Kidney epithelial cell (primary cell): ENCODE data around the gene ANKRD9. TPM values are rescaled to one million over a fixed set of nuclear protein-coding genes. Genes with fewer than 3 reads are reported as not detected.
"Not testable (repeated sequence)": the region's sequence is repeated elsewhere in the genome, so short reads cannot be mapped to it uniquely, and the experiment has no call there.

Source experiments
- DNase-seq: peaks from one replicate; pipeline ENCODE4 v3.0.0-alpha.2; 2010; ENCODE audit warnings: low read depth
- H3K27me3 ChIP-seq: 2 replicates; pipeline ENCODE4 v1.6.0; 2011; ENCODE audit warnings: low read length; ENCODE audit not compliant: control insufficient read depth, insufficient read depth
- H3K36me3 ChIP-seq: 2 replicates; pipeline ENCODE4 v1.5.1; 2011; ENCODE audit warnings: low read length; ENCODE audit not compliant: control insufficient read depth, insufficient read depth
- H3K4me3 ChIP-seq: 2 replicates; pipeline ENCODE4 v1.5.1; 2011; ENCODE audit warnings: low read depth, mild to moderate bottlenecking, control low read depth, low read length
- CTCF ChIP-seq: IDR thresholded peaks from 2 replicates; pipeline ENCODE4 v1.5.1; 2011; ENCODE audit warnings: mild to moderate bottlenecking, moderate library complexity, low read length, control low read depth, inconsistent platforms; ENCODE audit not compliant: insufficient read depth, poor library complexity, severe bottlenecking
- total RNA-seq: library from RNA; depleted of rRNA; stranded (reverse); fragments of >200 nt; gene quantifications from 2 replicates; pipeline ENCODE4 v1.2.3, GENCODE V29; 2015

The ANKRD9 gene
- total RNA-seq, 1 donor from 2014 or later = 35.6 TPM

- Histone ChIP-seq H3K4me3 (no peak overlapping the region), H3K36me3 (no peaks in the 10 kb centered on the region), H3K27me3 (peaks cover 2% of the 10 kb centered on the region)
- no peak for DNase-seq
- no peak for TF ChIP-seq CTCF
Measured at GRCh38 chr14:102525929-102526497, 16.4 kb upstream of the ANKRD9 start.

GRCh38 chr14:102525219-102525928 is 15.8 kb upstream of the ANKRD9 start:
- peaks cover 2% of the 10 kb centered on the region for H3K27me3 ChIP-seq
- no peak for TF ChIP-seq CTCF
- no peaks in the 10 kb centered on the region for H3K36me3 ChIP-seq
- H3K4me3 ChIP-seq = peak overlapping the region; percentile 54
- no peak for DNase-seq

- peak; percentile 98 for TF ChIP-seq CTCF
Measured at GRCh38 chr14:102524451-102525218, 15.1 kb upstream of the ANKRD9 start.

GRCh38 chr14:102523569-102524450 is 14.2 kb upstream of the ANKRD9 start:
- H3K36me3 ChIP-seq = no peaks in the 10 kb centered on the region
- no peak for TF ChIP-seq CTCF
- peaks cover 2% of the 10 kb centered on the region for H3K27me3 ChIP-seq
- peak overlapping the region; percentile 14 for H3K4me3 ChIP-seq
- no peak for DNase-seq

More at GRCh38 chr14:102524451-102525218, 15.1 kb upstream of the ANKRD9 start:
- DNase-seq = peak; percentile 96
- Histone ChIP-seq H3K27me3 (peaks cover 2% of the 10 kb centered on the region), H3K4me3 (peak overlapping the region; percentile 54), H3K36me3 (no peaks in the 10 kb centered on the region)

GRCh38 chr14:102523200-102523568 is 13.6 kb upstream of the ANKRD9 start:
- no peaks in the 10 kb centered on the region for H3K36me3 ChIP-seq
- TF ChIP-seq CTCF = no peak
- H3K4me3 ChIP-seq = no peak overlapping the region
- DNase-seq = no peak
- peaks cover 2% of the 10 kb centered on the region for H3K27me3 ChIP-seq

GRCh38 chr14:102519709-102520108 is 10.1 kb upstream of the ANKRD9 start:
- not testable (repeated sequence) for H3K27me3 ChIP-seq, H3K36me3 ChIP-seq, DNase-seq, H3K4me3 ChIP-seq
